CD8-positive, alpha-beta memory T cell (primary cell): ENCODE results near the gene SBF1. TPM values are rescaled to one million over a fixed set of nuclear protein-coding genes. Genes with fewer than 3 reads are reported as not detected.

Experiments
- CTCF ChIA-PET: fragments of 350-600 bp; sonication (Branson Sonifier 250); formaldehyde crosslinking; loops from one replicate; lab custom pipeline; 2021; ENCODE audit warnings: antibody characterized with exemption; lab: Charles Lee
- POLR2A ChIA-PET: fragments of 350-600 bp; sonication (Branson Sonifier 250); formaldehyde crosslinking; loops from one replicate; lab custom pipeline; 2021; ENCODE audit warnings: antibody characterized with exemption; lab: Charles Lee
- DNase-seq, 5 donors: peaks; one replicate each; pipeline versions ENCODE4 v3.0.0 to v3.0.0-alpha.2; 2020 to 2022; ENCODE audit warnings: mixed read lengths in 1 of 5
- H3K27ac ChIP-seq: one replicate; pipeline ENCODE4 v1.7.0; 2013; ENCODE audit warnings: low read depth, mild to moderate bottlenecking, low read length, moderate library complexity
- H3K27me3 ChIP-seq: 2 replicates; pipeline ENCODE4 v1.7.0; 2013; ENCODE audit warnings: low read length, mild to moderate bottlenecking; ENCODE audit not compliant: insufficient read depth, poor library complexity, severe bottlenecking
- H3K36me3 ChIP-seq: 2 replicates; pipeline ENCODE4 v1.7.0; 2013; ENCODE audit warnings: mild to moderate bottlenecking, low read length, moderate library complexity; ENCODE audit not compliant: insufficient read depth
- H3K4me1 ChIP-seq: 2 replicates; pipeline ENCODE4 v1.7.0; 2013; ENCODE audit warnings: mild to moderate bottlenecking, low read length, moderate library complexity; ENCODE audit not compliant: insufficient read depth
- H3K4me3 ChIP-seq: 2 replicates; pipeline ENCODE4 v1.7.0; 2013; ENCODE audit warnings: mild to moderate bottlenecking, low read length
- H3K9me3 ChIP-seq: 2 replicates; pipeline ENCODE4 v1.7.0; 2013; ENCODE audit warnings: mild to moderate bottlenecking, low read length
- H3K27ac Mint-ChIP-seq, 8 donors: one replicate each; pipeline ENCODE4 v1.8.0; 2020 to 2021; ENCODE audit warnings: mixed read lengths in 8 of 8, mild to moderate bottlenecking in 6 of 8, inconsistent platforms in 3 of 8, moderate library complexity in 3 of 8
- H3K27me3 Mint-ChIP-seq, 2 donors: one replicate each; pipeline ENCODE4 v1.8.0; 2020 to 2021; ENCODE audit warnings: mixed read lengths in 2 of 2, mild to moderate bottlenecking in 1 of 2, moderate library complexity in 1 of 2
- H3K36me3 Mint-ChIP-seq, 3 donors: one replicate each; pipeline ENCODE4 v1.8.0; 2020 to 2021; ENCODE audit warnings: mixed read lengths in 3 of 3, inconsistent platforms in 1 of 3, mild to moderate bottlenecking in 1 of 3
- H3K4me1 Mint-ChIP-seq, 3 donors: one replicate each; pipeline ENCODE4 v1.8.0; 2020 to 2021; ENCODE audit warnings: mixed read lengths in 3 of 3, inconsistent platforms in 1 of 3, mild to moderate bottlenecking in 1 of 3
- H3K4me3 Mint-ChIP-seq, 7 donors: one replicate each; pipeline ENCODE4 v1.8.0; 2020 to 2021; ENCODE audit warnings: mixed read lengths in 7 of 7, mild to moderate bottlenecking in 6 of 7, moderate library complexity in 4 of 7, inconsistent platforms in 2 of 7
- H3K9me3 Mint-ChIP-seq, 5 donors: one replicate each; pipeline ENCODE4 v1.8.0; 2020 to 2022; ENCODE audit warnings: mixed read lengths in 5 of 5, mild to moderate bottlenecking in 3 of 5, moderate library complexity in 2 of 5, inconsistent platforms in 1 of 5
- polyA plus RNA-seq: library from polyadenylated mRNA; unstranded; fragments of 300-500 nt; fragmentation: Illumina TruSeq; gene quantifications from one replicate; pipeline ENCODE4 v1.2.3, GENCODE V29; 2021
- total RNA-seq, 2 experiments: library from RNA; stranded (reverse); gene quantifications; one replicate each; pipeline ENCODE4 v1.2.3, GENCODE V29; 2021

The SBF1 gene
- total and polyA plus RNA-seq, 3 experiments from 2014 or later = 43.8 to 150 (median 144) TPM

DNA sequence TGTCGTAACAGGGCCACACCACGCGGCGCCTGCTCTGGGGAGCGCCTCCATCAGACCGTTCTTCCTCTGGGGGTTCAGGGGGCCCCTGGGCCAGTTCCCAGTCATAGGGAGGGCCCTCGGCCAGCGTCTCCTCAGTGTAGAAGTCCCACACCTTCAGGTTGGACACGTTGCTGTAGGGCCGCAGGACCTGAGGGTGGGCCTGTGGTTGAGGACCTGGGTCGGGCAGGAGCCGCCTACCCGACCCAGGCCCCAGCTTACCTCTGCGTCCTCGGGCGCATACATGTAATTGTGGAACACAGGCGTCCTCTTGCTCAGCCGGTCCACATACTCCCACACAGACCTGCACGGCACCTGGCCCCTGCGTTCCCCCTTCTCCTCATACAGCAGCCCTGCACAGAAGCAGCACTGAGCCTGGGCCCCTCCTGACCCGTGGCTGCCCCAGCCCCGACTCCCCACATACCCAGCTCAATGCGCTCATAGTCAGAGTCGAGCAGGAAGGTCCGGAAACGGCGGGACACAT, 20.2 kb downstream of the SBF1 start:
- Mint-ChIP-seq H3K4me1 (peaks cover 6 to 15% (median 11%) of the 10 kb centered on the region in 3 donors), H3K9me3 (no peaks in the 10 kb centered on the region)
- POLR2A ChIA-PET = no interaction called here

GRCh38 chr22:50452649-50453048, 22.2 kb downstream of the SBF1 start:
- H3K9me3 Mint-ChIP-seq = no peaks in the 10 kb centered on the region
- peak overlapping the region; percentile 31 to 93 (median 58) for H3K27ac Mint-ChIP-seq
- POLR2A ChIA-PET = interaction anchor here (0.6 kb wide), 1 partner anchor 141 kb away, joined by 5 read pairs; no protein-coding TSS in a partner anchor
- DNase-seq = no peak
- H3K4me1 Mint-ChIP-seq = peaks cover 12 to 18% (median 16%) of the 10 kb centered on the region in 3 donors
- Histone ChIP-seq H3K4me1 (no peaks in the 10 kb centered on the region), H3K9me3 (no peaks in the 10 kb centered on the region), H3K27me3 (no peaks in the 10 kb centered on the region), H3K4me3 (no peak overlapping the region), H3K27ac (no peak overlapping the region), H3K36me3 (peaks cover 42% of the 10 kb centered on the region)
- CTCF ChIA-PET = interaction anchor here (0.7 to 2.3 kb wide), 4 partner anchors 45 to 84 kb away, joined by 3 to 12 read pairs (median 4); partner anchors contain the start of gene SCO2
- H3K36me3 Mint-ChIP-seq = peaks cover 0 to 81% (median 20%) of the 10 kb centered on the region in 3 donors
- H3K27me3 Mint-ChIP-seq = no peaks in the 10 kb centered on the region
- peak overlapping the region in 1 of 7 donors; percentile 49 for H3K4me3 Mint-ChIP-seq

More for the DNA sequence above, 20.2 kb downstream of the SBF1 start:
- CTCF ChIA-PET = interaction anchor here (1.7 to 2.3 kb wide), 2 partner anchors 18 to 43 kb away, joined by 6 to 12 read pairs; no protein-coding TSS in a partner anchor
- no peaks in the 10 kb centered on the region for H3K27me3 ChIP-seq
- H3K27ac ChIP-seq = no peak overlapping the region
- H3K4me1 ChIP-seq = no peaks in the 10 kb centered on the region
- H3K4me3 Mint-ChIP-seq = no peak overlapping the region
- DNase-seq = no peak
- peak overlapping the region in 4 of 8 donors; percentile 24 to 69 (median 38) for H3K27ac Mint-ChIP-seq
- H3K36me3 Mint-ChIP-seq = peaks cover 5 to 77% (median 17%) of the 10 kb centered on the region in 3 donors
- peaks cover 27% of the 10 kb centered on the region for H3K36me3 ChIP-seq
- no peaks in the 10 kb centered on the region for H3K27me3 Mint-ChIP-seq
- no peak overlapping the region for H3K4me3 ChIP-seq
- H3K9me3 ChIP-seq = no peaks in the 10 kb centered on the region

GRCh38 chr22:50447576-50448551, 27.0 kb downstream of the SBF1 start:
- Mint-ChIP-seq H3K4me1 (peaks cover 31 to 43% (median 35%) of the 10 kb centered on the region in 3 donors), H3K36me3 (peaks cover 0 to 70% (median 17%) of the 10 kb centered on the region in 3 donors), H3K9me3 (no peaks in the 10 kb centered on the region), H3K4me3 (peak overlapping the region in 1 of 7 donors; percentile 13), H3K27ac (peak overlapping the region in 7 of 8 donors; percentile 29 to 91 (median 64)), H3K27me3 (no peaks in the 10 kb centered on the region)
- no peak overlapping the region for H3K4me3 ChIP-seq
- ChIA-PET POLR2A (no interaction called here), CTCF (no interaction called here)
- peaks cover 19% of the 10 kb centered on the region for H3K4me1 ChIP-seq
- H3K27ac ChIP-seq = no peak overlapping the region
- no peaks in the 10 kb centered on the region for H3K9me3 ChIP-seq
- peaks cover 15% of the 10 kb centered on the region for H3K36me3 ChIP-seq
- no peak for DNase-seq
- H3K27me3 ChIP-seq = no peaks in the 10 kb centered on the region

DNA sequence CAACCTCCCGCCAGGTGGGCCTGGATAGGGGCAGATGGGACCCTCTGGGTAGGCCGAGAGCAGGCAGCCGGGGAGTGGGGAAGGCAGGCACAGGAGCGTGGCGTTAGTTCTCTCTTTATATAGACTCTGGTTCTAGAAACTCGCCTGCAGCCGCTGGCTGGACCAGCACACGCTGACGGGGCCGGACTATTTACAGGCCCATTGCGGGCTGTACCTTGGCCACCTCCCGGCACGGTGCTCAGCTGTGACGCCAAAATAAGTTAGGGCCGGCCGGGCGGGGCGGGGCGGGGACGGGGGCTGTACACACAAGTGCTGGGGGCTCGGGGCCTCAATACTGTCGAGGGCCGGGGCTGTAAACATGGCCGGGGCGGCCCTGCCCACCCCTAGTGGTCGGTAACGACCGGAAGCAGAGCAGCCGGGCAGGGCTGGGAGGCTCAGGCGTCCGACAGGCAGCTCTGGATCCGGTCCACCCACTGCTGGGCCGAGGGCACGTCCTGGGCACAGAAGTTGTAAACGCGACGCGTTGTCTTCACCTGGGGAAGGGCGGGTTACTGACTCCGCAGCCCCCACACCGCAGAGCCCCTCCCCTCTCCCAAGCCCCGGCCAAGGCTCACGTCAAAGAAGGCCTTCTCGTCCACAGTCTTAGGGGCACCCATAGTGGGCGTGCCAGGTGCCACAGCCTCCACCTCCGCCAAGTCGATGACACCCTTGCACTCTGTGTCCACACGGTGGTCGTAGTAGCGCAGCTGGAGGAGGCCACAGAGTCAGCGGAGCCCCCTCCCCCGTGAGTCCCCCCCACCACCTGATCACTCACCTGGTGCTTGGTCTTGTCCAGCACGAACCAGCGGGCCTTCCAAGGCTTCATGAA, 27.9 kb downstream of the SBF1 start:
- peaks cover 0 to 69% (median 15%) of the 10 kb centered on the region in 3 donors for H3K36me3 Mint-ChIP-seq
- peaks cover 15% of the 10 kb centered on the region for H3K36me3 ChIP-seq
- CTCF ChIA-PET = interaction anchor here (0.8 kb wide), 1 partner anchor 11 kb away, joined by 3 read pairs; no protein-coding TSS in a partner anchor
- H3K27ac ChIP-seq = no peak overlapping the region
- H3K4me1 Mint-ChIP-seq = peaks cover 29 to 43% (median 33%) of the 10 kb centered on the region in 3 donors
- H3K4me3 ChIP-seq = no peak overlapping the region
- no peaks in the 10 kb centered on the region for H3K9me3 Mint-ChIP-seq
- no peaks in the 10 kb centered on the region for H3K9me3 ChIP-seq
- peaks cover 19% of the 10 kb centered on the region for H3K4me1 ChIP-seq
- POLR2A ChIA-PET = no interaction called here
- H3K4me3 Mint-ChIP-seq = no peak overlapping the region
- no peak for DNase-seq
- no peaks in the 10 kb centered on the region for H3K27me3 Mint-ChIP-seq
- no peaks in the 10 kb centered on the region for H3K27me3 ChIP-seq
- H3K27ac Mint-ChIP-seq = peak overlapping the region in 2 of 8 donors; percentile 34 to 54

GRCh38 chr22:50445880-50446707, 28.7 kb downstream of the SBF1 start:
- H3K9me3 Mint-ChIP-seq = no peaks in the 10 kb centered on the region
- H3K27me3 ChIP-seq = no peaks in the 10 kb centered on the region
- peaks cover 19% of the 10 kb centered on the region for H3K4me1 ChIP-seq
- H3K27me3 Mint-ChIP-seq = no peaks in the 10 kb centered on the region
- peak overlapping the region in 5 of 7 donors; percentile 34 to 68 (median 58) for H3K4me3 Mint-ChIP-seq
- H3K27ac ChIP-seq = no peak overlapping the region
- H3K4me1 Mint-ChIP-seq = peaks cover 28 to 43% (median 29%) of the 10 kb centered on the region in 3 donors
- no peaks in the 10 kb centered on the region for H3K9me3 ChIP-seq
- peak overlapping the region; percentile 54 to 89 (median 80) for H3K27ac Mint-ChIP-seq
- ChIA-PET CTCF (interaction anchor here (0.8 to 2.3 kb wide), 5 partner anchors 12 to 174 kb away, joined by 3 to 9 read pairs (median 4); no protein-coding TSS in a partner anchor), POLR2A (interaction anchor here (1.2 to 1.9 kb wide), 3 partner anchors 24 to 175 kb away, joined by 3 to 10 read pairs (median 5); partner anchors contain the start of gene SCO2)
- H3K36me3 ChIP-seq = peaks cover 15% of the 10 kb centered on the region
- DNase-seq = no peak
- H3K36me3 Mint-ChIP-seq = peaks cover 0 to 69% (median 10%) of the 10 kb centered on the region in 3 donors
- no peak overlapping the region for H3K4me3 ChIP-seq

GRCh38 chr22:50445071-50445879, 29.6 kb downstream of the SBF1 start:
- Histone ChIP-seq H3K27ac (no peak overlapping the region), H3K36me3 (peaks cover 15% of the 10 kb centered on the region), H3K4me1 (peaks cover 19% of the 10 kb centered on the region), H3K27me3 (no peaks in the 10 kb centered on the region), H3K9me3 (no peaks in the 10 kb centered on the region), H3K4me3 (no peak overlapping the region)
- no peaks in the 10 kb centered on the region for H3K27me3 Mint-ChIP-seq
- peaks cover 27 to 43% (median 29%) of the 10 kb centered on the region in 3 donors for H3K4me1 Mint-ChIP-seq
- peak in 4 of 5 donors; percentile 49 to 76 (median 64) for DNase-seq
- no peaks in the 10 kb centered on the region for H3K9me3 Mint-ChIP-seq
- peak overlapping the region; percentile 63 to 95 (median 86) for H3K27ac Mint-ChIP-seq
- peak overlapping the region in 6 of 7 donors; percentile 38 to 64 (median 55) for H3K4me3 Mint-ChIP-seq
- ChIA-PET CTCF (interaction anchor here (0.9 to 2.7 kb wide), 7 partner anchors 25 to 175 kb away, joined by 3 to 14 read pairs (median 4); partner anchors contain the start of gene SCO2), POLR2A (interaction anchor here (0.8 to 1.9 kb wide), 4 partner anchors 20 to 176 kb away, joined by 3 to 10 read pairs (median 4); partner anchors contain the start of gene SCO2)
- peaks cover 0 to 63% (median 5%) of the 10 kb centered on the region in 3 donors for H3K36me3 Mint-ChIP-seq
